GM12872 (cell line): ENCODE results near the gene ZFYVE9.

ENCODE experiments used
- TF ChIP-seq, protein P1 (sequence below): IDR thresholded peaks from 3 replicates; pipeline ENCODE4 v1.5.1; 2011; ENCODE audit warnings: low read depth, mild to moderate bottlenecking, low read length, moderate library complexity; ENCODE audit not compliant: insufficient read depth

ZFYVE9 gene

DNA sequence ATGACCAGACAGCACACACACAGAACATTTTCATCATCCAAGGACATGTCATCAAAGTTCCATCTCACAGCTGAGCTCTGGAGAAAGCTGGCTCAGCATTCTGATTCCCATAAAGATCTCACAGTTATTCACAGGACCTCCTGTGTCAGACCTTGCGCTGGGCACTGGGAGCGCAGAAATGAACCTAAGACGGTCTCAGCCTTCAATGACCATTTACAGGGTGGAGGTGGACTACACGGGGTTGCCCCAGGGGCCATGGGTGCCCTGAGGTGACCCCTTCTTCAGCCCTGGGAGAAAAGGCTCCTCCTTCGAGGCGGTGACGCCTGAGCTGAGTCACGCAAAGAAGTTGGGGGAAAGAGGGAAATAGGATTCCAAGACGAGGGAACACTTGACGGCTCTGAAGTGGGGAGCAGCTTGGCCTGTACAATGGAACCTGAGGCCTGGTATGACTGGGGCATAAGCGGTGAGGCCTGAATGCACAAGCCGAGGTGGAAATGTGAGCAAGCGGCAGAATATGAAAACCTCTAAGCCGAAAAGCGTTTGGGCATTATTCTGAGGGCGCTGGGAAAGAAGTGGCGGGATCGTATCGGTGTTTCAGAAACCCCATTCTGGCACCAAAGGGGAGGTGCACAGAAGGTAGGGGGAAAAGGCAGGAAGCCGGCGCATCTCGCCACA lies 223.3 kb downstream of the ZFYVE9 start:
- TF ChIP-seq, protein P1, sequence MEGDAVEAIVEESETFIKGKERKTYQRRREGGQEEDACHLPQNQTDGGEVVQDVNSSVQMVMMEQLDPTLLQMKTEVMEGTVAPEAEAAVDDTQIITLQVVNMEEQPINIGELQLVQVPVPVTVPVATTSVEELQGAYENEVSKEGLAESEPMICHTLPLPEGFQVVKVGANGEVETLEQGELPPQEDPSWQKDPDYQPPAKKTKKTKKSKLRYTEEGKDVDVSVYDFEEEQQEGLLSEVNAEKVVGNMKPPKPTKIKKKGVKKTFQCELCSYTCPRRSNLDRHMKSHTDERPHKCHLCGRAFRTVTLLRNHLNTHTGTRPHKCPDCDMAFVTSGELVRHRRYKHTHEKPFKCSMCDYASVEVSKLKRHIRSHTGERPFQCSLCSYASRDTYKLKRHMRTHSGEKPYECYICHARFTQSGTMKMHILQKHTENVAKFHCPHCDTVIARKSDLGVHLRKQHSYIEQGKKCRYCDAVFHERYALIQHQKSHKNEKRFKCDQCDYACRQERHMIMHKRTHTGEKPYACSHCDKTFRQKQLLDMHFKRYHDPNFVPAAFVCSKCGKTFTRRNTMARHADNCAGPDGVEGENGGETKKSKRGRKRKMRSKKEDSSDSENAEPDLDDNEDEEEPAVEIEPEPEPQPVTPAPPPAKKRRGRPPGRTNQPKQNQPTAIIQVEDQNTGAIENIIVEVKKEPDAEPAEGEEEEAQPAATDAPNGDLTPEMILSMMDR = no peak

DNA sequence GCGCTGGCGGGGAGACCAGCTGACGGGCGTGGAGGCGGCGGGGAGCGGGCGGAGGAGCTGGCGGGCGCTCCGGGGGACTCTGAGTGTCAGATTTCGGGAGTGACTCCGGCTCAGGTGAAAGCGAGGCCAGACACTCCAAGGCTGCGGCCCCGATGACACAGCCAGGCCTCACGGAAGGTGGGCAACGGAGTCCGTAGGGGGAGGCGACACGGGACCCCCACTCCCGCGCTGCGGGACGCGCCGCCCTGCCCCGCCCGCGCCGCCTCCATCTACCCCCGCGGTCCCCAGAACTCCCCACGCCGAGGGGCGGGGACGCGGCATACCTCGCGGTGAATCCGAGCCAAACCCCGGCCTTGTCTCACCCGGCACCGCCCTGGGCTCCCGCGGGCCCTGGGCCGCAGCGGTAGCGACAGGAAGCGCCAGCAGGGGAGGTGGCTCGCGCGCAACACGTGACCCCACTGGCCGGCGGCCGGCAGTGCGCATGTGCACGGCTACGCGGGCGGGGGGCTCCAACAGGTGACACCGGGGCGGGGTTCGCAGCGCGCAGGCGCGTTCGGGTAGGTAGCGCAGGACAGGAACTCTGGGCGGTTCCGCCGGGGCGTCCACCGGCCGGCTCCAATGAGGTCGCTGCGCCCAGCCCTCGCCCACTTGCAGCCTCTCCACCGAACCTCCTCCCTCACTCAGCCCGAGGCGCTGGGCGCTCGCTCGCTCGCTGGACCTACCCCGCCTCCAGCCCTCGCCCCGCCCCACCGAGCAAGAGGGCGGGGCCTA lies 224.0 kb downstream of the ZFYVE9 start, which contains the start of gene CC2D1B:
CC2D1B (minus strand) TSS at position 460 of the 771 bp plus-strand sequence. CDS start 1,585 bp downstream, outside the sequence.
- TF ChIP-seq, protein P1 = peak; percentile 21; the same call in 1 of the 3 replicates

DNA sequence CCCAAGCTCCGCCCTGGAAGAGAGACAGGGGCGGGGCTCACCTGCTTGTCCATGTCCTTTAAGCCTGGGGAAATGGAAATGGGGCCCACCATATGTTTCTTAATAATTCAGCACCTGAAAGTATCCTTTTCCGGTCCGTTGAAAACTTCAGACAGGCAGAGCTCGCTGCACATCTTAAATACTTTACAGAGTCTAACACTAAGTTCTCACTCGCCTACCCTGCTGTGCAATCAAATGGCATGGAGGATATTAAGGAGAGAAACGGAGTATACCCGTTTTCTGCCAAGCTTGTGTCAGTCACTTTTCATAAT lies 224.6 kb downstream of the ZFYVE9 start:
- TF ChIP-seq, protein P1 = no peak

DNA sequence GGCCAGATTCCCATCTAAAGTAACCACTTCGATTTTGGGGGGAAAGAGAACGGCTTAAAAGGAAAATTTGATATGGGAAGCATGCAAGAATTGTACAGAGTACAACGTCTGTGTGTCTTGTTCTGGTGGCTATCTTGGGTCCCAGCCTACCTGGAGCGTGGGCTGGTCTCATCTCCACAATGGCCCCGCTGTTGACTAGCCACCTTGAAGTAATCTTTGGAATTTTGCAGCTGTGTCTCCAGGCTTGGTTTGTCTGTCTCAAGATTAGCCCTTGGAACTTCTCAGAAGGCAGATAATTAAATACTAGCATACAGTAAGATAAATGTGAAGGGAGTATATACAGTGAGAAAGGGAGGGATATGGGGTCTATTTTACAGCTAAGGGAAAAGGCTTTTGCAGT lies 225.4 kb downstream of the ZFYVE9 start:
- TF ChIP-seq, protein P1 = no peak

DNA sequence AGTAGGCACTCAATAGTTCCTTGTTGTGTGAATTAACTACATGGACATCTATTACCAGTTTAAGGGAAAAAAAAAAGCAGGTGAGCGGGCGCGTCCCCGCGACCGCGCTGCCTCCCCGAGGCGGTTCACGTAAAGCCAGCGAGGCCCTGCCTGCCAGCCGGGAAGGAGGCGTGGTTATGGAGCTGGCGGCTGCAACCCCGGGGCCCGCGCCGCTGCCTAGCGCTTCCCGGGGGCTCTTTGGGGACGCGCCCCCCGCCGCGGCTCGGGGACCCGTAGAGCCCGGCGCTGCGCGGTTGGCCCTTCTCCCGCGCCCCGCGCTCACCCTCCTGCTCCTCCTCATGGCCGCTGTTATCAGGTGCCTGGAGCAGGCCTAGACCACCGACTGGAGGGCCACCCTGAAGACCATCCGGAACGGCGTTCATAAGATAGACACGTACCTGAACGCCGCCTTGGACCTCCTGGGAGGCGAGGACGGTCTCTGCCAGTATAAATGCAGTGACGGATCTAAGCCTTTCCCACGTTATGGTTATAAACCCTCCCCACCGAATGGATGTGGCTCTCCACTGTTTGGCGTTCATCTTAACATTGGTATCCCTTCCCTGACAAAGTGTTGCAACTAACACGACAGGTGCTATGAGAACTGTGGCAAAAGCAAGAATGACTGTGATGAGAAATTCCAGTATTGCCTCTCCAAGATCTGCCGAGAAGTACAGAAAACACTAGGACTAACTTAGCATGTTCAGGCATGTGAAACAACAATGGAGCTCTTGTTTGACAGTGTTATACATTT lies 226.7 kb downstream of the ZFYVE9 start:
- TF ChIP-seq, protein P1 = no peak

DNA sequence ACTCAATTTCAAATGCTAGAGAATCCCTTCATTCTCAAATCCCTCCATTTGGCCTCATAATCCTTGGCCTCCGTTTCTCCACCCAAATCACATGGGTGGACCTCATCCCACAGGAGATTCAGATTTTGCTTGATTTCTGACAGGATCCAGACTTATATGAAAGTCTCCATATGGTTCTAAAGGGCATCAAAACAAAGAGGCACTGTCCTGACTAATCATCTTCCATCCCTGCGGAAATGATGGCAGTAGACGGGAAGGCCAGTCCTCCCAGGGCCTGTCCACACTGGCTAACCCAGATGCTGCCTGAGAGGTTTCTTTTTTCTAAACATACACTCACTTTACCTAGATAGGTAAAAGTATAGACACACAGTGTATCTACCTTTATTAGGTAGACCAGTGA lies 243.5 kb downstream of the ZFYVE9 start:
- TF ChIP-seq, protein P1 = no peak

DNA sequence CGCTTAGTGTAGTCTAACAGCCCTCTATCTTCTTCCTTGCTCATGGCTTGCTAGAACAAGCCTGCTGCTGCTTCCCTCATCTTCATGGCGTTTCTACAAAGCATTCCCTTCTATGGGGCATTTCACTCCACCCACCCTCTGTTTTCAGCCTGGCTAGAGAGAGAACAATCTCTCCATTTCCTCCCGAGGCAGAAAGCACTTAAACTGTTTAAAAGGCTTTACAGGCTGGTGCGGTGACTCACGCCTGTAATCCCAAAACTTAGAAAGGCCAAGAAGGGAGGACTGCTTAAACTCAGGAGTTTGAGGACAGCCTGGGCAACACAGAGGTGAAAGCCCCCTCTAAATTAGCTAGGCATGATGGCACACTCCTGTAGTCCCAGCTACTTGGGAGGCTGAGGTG lies 244.6 kb downstream of the ZFYVE9 start:
- TF ChIP-seq, protein P1 = no peak
